SH-SY5Y (cell line): ENCODE data around the gene ZIC4.

Experiments
- GATA2 ChIP-seq: IDR thresholded peaks from 2 replicates; pipeline ENCODE4 v1.6.1; 2011; ENCODE audit warnings: mild to moderate bottlenecking, low read depth, low read length
- GATA3 ChIP-seq: IDR thresholded peaks from 2 replicates; pipeline ENCODE4 v1.6.1; 2011; ENCODE audit warnings: low read depth, mild to moderate bottlenecking, low read length, moderate library complexity

ZIC4 gene

GRCh38 chr3:147393943-147394883 lies 12.1 kb downstream of the ZIC4 start:
- TF ChIP-seq GATA3 (no peak), GATA2 (no peak)

- TF ChIP-seq GATA2 (no peak), GATA3 (no peak)
Measured at GRCh38 chr3:147393261-147393942, 12.9 kb downstream of the ZIC4 start.

- no peak for TF ChIP-seq GATA2
Measured at GRCh38 chr3:147392625-147392946, 13.8 kb downstream of the ZIC4 start.

- TF ChIP-seq GATA2, result no peak
- no peak for TF ChIP-seq GATA3
Measured at GRCh38 chr3:147391781-147392624, 14.3 kb downstream of the ZIC4 start.

- TF ChIP-seq GATA2 (no peak), GATA3 (no peak)
Measured at GRCh38 chr3:147390589-147391569, 15.5 kb downstream of the ZIC4 start.

- TF ChIP-seq GATA3 (no peak), GATA2 (no peak)
Measured at GRCh38 chr3:147389717-147390116, 16.6 kb downstream of the ZIC4 start.

GRCh38 chr3:147388700-147389580 lies 17.4 kb downstream of the ZIC4 start:
- TF ChIP-seq GATA2, result no peak
- no peak for TF ChIP-seq GATA3

- TF ChIP-seq GATA2, result no peak
- no peak for TF ChIP-seq GATA3
Measured at GRCh38 chr3:147387885-147388699, 18.3 kb downstream of the ZIC4 start.

- TF ChIP-seq GATA3 (no peak), GATA2 (no peak)
Measured at GRCh38 chr3:147387291-147387884, 19.0 kb downstream of the ZIC4 start.

- TF ChIP-seq GATA2, result no peak
- TF ChIP-seq GATA3, result no peak
Measured at GRCh38 chr3:147385059-147386012, 21.0 kb downstream of the ZIC4 start.
